ENCODE results near the gene VWC2L.

Gene VWC2L

GRCh38 chr2:214579035-214579434, 168.2 kb downstream of the VWC2L start:
- DNase-seq (ENCODE audit: low read depth): no peak
- TF ChIP-seq, protein P1, sequence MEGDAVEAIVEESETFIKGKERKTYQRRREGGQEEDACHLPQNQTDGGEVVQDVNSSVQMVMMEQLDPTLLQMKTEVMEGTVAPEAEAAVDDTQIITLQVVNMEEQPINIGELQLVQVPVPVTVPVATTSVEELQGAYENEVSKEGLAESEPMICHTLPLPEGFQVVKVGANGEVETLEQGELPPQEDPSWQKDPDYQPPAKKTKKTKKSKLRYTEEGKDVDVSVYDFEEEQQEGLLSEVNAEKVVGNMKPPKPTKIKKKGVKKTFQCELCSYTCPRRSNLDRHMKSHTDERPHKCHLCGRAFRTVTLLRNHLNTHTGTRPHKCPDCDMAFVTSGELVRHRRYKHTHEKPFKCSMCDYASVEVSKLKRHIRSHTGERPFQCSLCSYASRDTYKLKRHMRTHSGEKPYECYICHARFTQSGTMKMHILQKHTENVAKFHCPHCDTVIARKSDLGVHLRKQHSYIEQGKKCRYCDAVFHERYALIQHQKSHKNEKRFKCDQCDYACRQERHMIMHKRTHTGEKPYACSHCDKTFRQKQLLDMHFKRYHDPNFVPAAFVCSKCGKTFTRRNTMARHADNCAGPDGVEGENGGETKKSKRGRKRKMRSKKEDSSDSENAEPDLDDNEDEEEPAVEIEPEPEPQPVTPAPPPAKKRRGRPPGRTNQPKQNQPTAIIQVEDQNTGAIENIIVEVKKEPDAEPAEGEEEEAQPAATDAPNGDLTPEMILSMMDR (IDR thresholded peaks at IDR 0.05; ENCODE audit: control insufficient read depth, insufficient read depth, low read depth, low read length, missing control alignments): no peak
- H3K4me3 ChIP-seq (ENCODE audit: control insufficient read depth, low read depth, low read length): no peak overlapping the region

DNA sequence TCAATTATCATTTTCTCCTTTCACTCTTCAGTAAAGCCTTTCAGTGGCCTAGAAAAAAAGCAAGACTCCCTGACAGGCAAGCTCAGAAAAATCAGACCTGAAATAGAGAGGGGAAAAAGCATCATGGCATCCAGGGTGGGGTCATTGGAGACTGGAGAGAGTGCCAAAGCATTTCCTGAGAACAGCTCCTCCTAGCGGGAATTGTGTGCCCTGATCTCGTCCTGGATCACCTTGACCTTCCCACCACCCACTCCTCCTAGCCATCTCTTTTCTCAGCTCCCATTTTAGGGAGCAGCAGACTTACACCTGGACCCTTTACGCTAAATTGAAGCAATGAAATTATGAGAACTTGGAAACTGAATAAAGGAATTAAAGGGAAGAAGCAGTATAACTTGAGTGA, 176.6 kb downstream of the VWC2L start:
- H3K4me3 ChIP-seq (ENCODE audit: control insufficient read depth, low read depth, low read length): no peak overlapping the region
- TF ChIP-seq, protein P1 (IDR thresholded peaks at IDR 0.05; ENCODE audit: control insufficient read depth, insufficient read depth, low read depth, low read length, missing control alignments): peak; percentile 14
- no peak for DNase-seq (ENCODE audit: low read depth)

DNA sequence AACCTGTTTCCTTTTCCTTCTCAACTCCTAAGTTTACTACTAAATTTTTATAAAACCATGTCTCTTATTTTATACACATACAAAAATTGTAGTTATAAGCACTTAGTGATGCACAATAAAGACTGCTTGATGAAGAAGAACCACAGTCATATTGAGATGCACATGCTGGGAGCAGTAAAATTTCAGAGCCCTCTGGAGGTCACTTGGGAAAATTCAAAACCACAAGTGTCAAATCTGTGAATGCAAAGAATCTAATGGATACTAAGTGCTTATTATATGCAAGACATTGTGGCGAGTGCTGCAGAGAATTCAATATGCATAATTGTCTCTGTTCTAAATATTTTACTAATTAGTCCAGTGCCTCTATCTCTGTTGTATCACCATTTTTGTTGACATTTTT, 180.5 kb downstream of the VWC2L start:
- TF ChIP-seq, protein P1 (IDR thresholded peaks at IDR 0.05; ENCODE audit: control insufficient read depth, insufficient read depth, low read depth, low read length, missing control alignments): no peak
- H3K4me3 ChIP-seq (ENCODE audit: control insufficient read depth, low read depth, low read length): no peak overlapping the region
- no peak for DNase-seq (ENCODE audit: low read depth)

DNA sequence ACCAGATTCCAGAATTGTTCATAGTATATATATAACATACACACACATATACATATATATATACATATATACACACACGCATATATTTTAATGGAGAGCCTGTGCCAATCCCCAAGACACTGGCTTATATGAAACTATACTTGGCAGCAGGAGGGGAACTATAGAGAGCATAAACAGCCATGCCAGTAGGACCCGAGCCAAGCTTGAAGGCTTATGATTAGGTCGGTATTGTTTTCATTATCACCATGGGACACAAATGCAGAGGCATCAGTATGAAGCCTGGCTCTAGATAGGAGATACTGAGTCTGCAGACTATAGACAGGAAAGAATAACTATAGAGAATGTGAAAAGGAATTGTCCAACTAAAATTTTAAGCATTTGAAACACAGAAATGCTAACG, 181.2 kb downstream of the VWC2L start:
- TF ChIP-seq, protein P1 (IDR thresholded peaks at IDR 0.05; ENCODE audit: control insufficient read depth, insufficient read depth, low read depth, low read length, missing control alignments): no peak
- H3K4me3 ChIP-seq (ENCODE audit: control insufficient read depth, low read depth, low read length): no peak overlapping the region
- no peak for DNase-seq (ENCODE audit: low read depth)

DNA sequence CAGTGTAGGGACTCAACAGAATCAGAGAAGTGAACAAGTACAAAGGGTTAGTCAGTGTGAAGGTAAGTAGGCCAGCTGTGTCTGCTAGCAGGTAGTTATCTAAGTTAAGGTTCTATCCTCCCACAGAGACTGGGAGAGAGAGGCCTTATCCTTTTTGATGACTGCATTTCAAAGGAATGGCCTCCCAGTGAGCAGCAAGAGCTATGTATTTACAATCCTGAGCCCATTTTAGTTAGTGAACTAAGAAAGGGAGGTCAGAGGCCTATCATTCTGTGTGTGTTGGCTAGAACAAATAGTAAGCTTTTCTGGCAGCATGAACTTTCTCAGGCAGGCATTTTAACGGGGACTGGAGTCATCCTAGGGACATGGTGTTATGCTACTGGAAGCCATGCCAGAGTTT, 182.9 kb downstream of the VWC2L start:
- TF ChIP-seq, protein P1 (IDR thresholded peaks at IDR 0.05; ENCODE audit: control insufficient read depth, insufficient read depth, low read depth, low read length, missing control alignments): no peak
- DNase-seq (ENCODE audit: low read depth): peak; percentile 27
- no peak overlapping the region for H3K4me3 ChIP-seq (ENCODE audit: control insufficient read depth, low read depth, low read length)

DNA sequence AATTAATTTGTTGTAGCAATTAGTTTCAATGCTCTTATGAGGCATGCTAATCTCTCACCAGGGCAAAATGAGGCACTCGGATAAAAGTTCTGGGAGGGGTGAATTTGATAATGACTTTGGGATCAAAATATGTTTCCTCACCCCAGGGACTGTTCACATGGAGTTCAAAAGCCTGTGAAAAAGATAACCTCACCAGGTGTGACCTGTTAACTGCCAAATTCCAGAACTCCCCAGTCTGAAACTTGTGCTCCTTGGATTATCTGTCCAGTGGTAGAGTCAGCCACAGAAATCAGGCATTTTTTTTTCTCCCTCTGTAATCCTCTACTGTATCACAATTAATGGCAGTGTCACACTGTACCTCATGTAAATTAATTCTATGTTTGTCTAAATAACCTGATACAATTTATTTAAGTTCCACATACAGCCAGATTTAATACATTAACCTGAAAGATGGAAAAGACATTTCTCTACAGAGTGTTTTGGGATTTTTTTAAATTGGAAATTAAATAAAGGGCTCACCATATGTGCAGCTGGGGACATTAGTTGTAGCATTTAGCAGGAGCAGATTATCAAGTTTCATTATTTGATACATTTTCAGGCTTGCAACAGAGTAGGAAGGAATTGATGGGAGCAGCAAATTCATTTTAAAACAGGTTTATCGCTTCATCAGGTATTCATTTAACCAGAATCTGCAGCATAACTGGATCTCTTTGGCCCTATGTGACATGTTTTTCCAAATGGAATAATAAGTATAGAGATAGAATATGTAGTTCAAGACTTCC, 191.2 kb downstream of the VWC2L start:
- no peak overlapping the region for H3K4me3 ChIP-seq (ENCODE audit: control insufficient read depth, low read depth, low read length)
- DNase-seq (ENCODE audit: low read depth): no peak
- TF ChIP-seq, protein P1 (IDR thresholded peaks at IDR 0.05; ENCODE audit: control insufficient read depth, insufficient read depth, low read depth, low read length, missing control alignments): no peak
